ENCODE results near the gene ATP13A2. TPM values are rescaled to one million over a fixed set of nuclear protein-coding genes. Genes with fewer than 3 reads are reported as not detected.

Gene ATP13A2
- total RNA-seq, 3 donors from 2014 or later (not counting 1 experiment from before 2014, with no cell fraction given): 38.7 to 53.6 (median 42.8) TPM

- ATAC-seq: no peak
- H3K27me3 ChIP-seq (ENCODE audit: control insufficient read depth, insufficient read depth, low read length): no peaks in the 10 kb centered on the region
- 95% methylated on average over 7 of the region's 8 CpGs for WGBS (ENCODE audit: insufficient coverage)
- H3K36me3 Mint-ChIP-seq: peaks cover 7% of the 10 kb centered on the region
- intact Hi-C loops (cut with micrococcal nuclease): no loop called here
- H3K27ac ChIP-seq (ENCODE audit: low read length): no peak overlapping the region
- no peak for TF ChIP-seq CTCF (IDR thresholded peaks at IDR 0.05)
- no peaks in the 10 kb centered on the region for H3K9me3 Mint-ChIP-seq
- no peaks in the 10 kb centered on the region for H3K4me1 Mint-ChIP-seq
- no peaks in the 10 kb centered on the region for H3K9me3 ChIP-seq (ENCODE audit: control insufficient read depth, insufficient read depth, low read length)
- no peak overlapping the region for H3K4me3 ChIP-seq (ENCODE audit: low read length)
- H3K4me1 ChIP-seq (ENCODE audit: control insufficient read depth, insufficient read depth, low read length): no peaks in the 10 kb centered on the region
- DNase-seq: no peak
- H3K36me3 ChIP-seq (ENCODE audit: control insufficient read depth, insufficient read depth, low read length): peaks cover 47% of the 10 kb centered on the region
- H3K27me3 Mint-ChIP-seq (ENCODE audit: low read depth in 2 of 2): no peaks in the 10 kb centered on the region
- no peak overlapping the region for H3K4me3 Mint-ChIP-seq
- no peak overlapping the region for H3K27ac Mint-ChIP-seq
Observed at GRCh38 chr1:16999863-17000262, 11.9 kb downstream of the ATP13A2 start.

- no peak for ATAC-seq
- Mint-ChIP-seq H3K27me3 (ENCODE audit: low read depth in 2 of 2) (no peaks in the 10 kb centered on the region), H3K4me1 (no peaks in the 10 kb centered on the region), H3K27ac (no peak overlapping the region), H3K36me3 (peaks cover 7% of the 10 kb centered on the region), H3K4me3 (no peak overlapping the region), H3K9me3 (no peaks in the 10 kb centered on the region)
- Histone ChIP-seq H3K36me3 (ENCODE audit: control insufficient read depth, insufficient read depth, low read length) (peaks cover 36% of the 10 kb centered on the region), H3K27ac (ENCODE audit: low read length) (no peak overlapping the region), H3K4me1 (ENCODE audit: control insufficient read depth, insufficient read depth, low read length) (no peaks in the 10 kb centered on the region), H3K4me3 (ENCODE audit: low read length) (no peak overlapping the region), H3K27me3 (ENCODE audit: control insufficient read depth, insufficient read depth, low read length) (no peaks in the 10 kb centered on the region), H3K9me3 (ENCODE audit: control insufficient read depth, insufficient read depth, low read length) (no peaks in the 10 kb centered on the region)
- TF ChIP-seq CTCF (IDR thresholded peaks at IDR 0.05): no peak
- intact Hi-C loops (cut with micrococcal nuclease): no loop called here
- DNase-seq: no peak
- over 99% methylated on average over 9 of the region's 10 CpGs for WGBS (ENCODE audit: insufficient coverage)
Observed at GRCh38 chr1:16998589-16998988, 13.1 kb downstream of the ATP13A2 start.

- Mint-ChIP-seq H3K27me3 (ENCODE audit: low read depth in 2 of 2) (no peaks in the 10 kb centered on the region), H3K4me3 (no peak overlapping the region), H3K9me3 (no peaks in the 10 kb centered on the region), H3K4me1 (no peaks in the 10 kb centered on the region), H3K27ac (no peak overlapping the region), H3K36me3 (peaks cover 7% of the 10 kb centered on the region)
- Histone ChIP-seq H3K27me3 (ENCODE audit: control insufficient read depth, insufficient read depth, low read length) (no peaks in the 10 kb centered on the region), H3K9me3 (ENCODE audit: control insufficient read depth, insufficient read depth, low read length) (no peaks in the 10 kb centered on the region), H3K4me1 (ENCODE audit: control insufficient read depth, insufficient read depth, low read length) (no peaks in the 10 kb centered on the region), H3K36me3 (ENCODE audit: control insufficient read depth, insufficient read depth, low read length) (peaks cover 27% of the 10 kb centered on the region), H3K27ac (ENCODE audit: low read length) (no peak overlapping the region), H3K4me3 (ENCODE audit: low read length) (no peak overlapping the region)
- intact Hi-C loops (cut with micrococcal nuclease): no loop called here
- DNase-seq: no peak
- ATAC-seq: no peak
- TF ChIP-seq CTCF (IDR thresholded peaks at IDR 0.05): no peak
- WGBS (ENCODE audit: insufficient coverage): 97% methylated on average over 14 of the region's 14 CpGs
Observed at GRCh38 chr1:16996845-16997244, 14.9 kb downstream of the ATP13A2 start.

- DNase-seq: no peak
- Histone ChIP-seq H3K36me3 (ENCODE audit: control insufficient read depth, insufficient read depth, low read length) (peaks cover 21% of the 10 kb centered on the region), H3K4me3 (ENCODE audit: low read length) (no peak overlapping the region), H3K4me1 (ENCODE audit: control insufficient read depth, insufficient read depth, low read length) (no peaks in the 10 kb centered on the region), H3K27ac (ENCODE audit: low read length) (no peak overlapping the region), H3K27me3 (ENCODE audit: control insufficient read depth, insufficient read depth, low read length) (no peaks in the 10 kb centered on the region), H3K9me3 (ENCODE audit: control insufficient read depth, insufficient read depth, low read length) (no peaks in the 10 kb centered on the region)
- Mint-ChIP-seq H3K4me3 (no peak overlapping the region), H3K36me3 (peaks cover 5% of the 10 kb centered on the region), H3K9me3 (no peaks in the 10 kb centered on the region), H3K27me3 (ENCODE audit: low read depth in 2 of 2) (no peaks in the 10 kb centered on the region), H3K27ac (no peak overlapping the region), H3K4me1 (no peaks in the 10 kb centered on the region)
- no peak for TF ChIP-seq CTCF (IDR thresholded peaks at IDR 0.05)
- ATAC-seq: no peak
- intact Hi-C loops (cut with micrococcal nuclease): no loop called here
- 93% methylated on average over 15 of the region's 15 CpGs for WGBS (ENCODE audit: insufficient coverage)
Observed at GRCh38 chr1:16993521-16994038, 18.1 kb downstream of the ATP13A2 start.

All from natural killer cell (primary cell).